Daoy (cell line): Measurements from ENCODE around the gene ARF4. TPM values are rescaled to one million over a fixed set of nuclear protein-coding genes. Genes with fewer than 3 reads are reported as not detected.

Experiments used
- total RNA-seq: library from RNA; depleted of rRNA; stranded (reverse); fragments of >200 nt; shearing (Covaris generic); gene quantifications from 2 replicates; pipeline ENCODE4 v1.2.3, GENCODE V29; 2014; rRNA removed

ARF4 gene
- total RNA-seq, 1 experiment from 2014 or later: 220 TPM

Other genes with a start within 250 kb of the ARF4 start
- 0.06 TPM in 1 of 2 replicates, not detected in the other for gene DNAH12, start 53.0 kb downstream of the ARF4 start, total RNA-seq
- gene PDE12, start 41.1 kb downstream of the ARF4 start, total RNA-seq: 15.7 and 19.3 TPM in 2 replicates
- 13.3 and 30.7 TPM in 2 replicates for gene DENND6A, start 95.7 kb upstream of the ARF4 start, total RNA-seq
- 32.6 and 34.9 TPM in 2 replicates for gene SLMAP, start 159.0 kb upstream of the ARF4 start, total RNA-seq